ELR (cell line): ENCODE measurements around the gene MANBA.
"Not testable (repeated sequence)": the region's sequence is repeated elsewhere in the genome, so short reads cannot be mapped to it uniquely, and the experiment has no call there.

Experiments
- DNase-seq: peaks from one replicate; pipeline ENCODE4 v3.0.0-alpha.2; 2015; ENCODE audit warnings: low read depth

MANBA gene

DNA sequence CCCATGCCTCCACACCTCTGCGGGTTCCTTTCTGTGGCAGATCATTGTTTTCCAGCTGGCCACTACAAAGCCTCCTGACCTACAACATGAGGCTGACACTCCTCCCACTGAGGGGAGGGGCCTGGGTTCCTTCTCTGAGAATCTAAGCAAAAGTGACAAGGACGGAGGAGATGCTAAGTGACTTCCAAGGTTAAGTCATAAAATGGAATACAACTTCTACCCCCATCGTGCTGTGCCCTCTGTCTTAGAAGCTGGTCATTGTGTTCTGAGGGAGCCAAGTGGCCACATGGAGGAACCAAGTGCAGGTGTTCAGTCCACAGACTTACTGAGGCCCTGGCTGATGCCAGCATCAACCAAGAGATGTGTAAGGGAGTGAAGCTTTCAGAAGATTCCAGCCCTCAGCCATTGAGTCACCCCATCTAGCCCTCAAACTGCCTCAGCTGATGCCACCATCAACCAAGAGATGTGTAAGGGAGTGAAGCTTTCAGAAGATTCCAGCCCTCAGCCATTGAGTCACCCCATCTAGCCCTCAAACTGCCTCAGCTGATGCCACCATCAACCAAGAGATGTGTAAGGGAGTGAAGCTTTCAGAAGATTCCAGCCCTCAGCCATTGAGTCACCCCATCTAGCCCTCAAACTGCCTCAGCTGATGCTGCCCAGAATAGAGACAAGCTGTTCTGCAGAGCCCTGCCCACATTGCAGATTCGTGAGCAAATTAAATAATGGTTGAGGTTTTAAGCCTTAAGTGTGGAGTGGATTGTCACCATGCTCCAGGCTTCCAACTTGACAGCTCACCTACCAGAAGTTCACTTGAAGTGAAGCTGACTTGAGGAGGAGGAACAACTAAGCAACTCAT lies 140.8 kb downstream of the MANBA start:
- peak; percentile 48 for DNase-seq

GRCh38 chr4:102619021-102619420 lies 141.7 kb downstream of the MANBA start:
- not testable (repeated sequence) for DNase-seq

DNA sequence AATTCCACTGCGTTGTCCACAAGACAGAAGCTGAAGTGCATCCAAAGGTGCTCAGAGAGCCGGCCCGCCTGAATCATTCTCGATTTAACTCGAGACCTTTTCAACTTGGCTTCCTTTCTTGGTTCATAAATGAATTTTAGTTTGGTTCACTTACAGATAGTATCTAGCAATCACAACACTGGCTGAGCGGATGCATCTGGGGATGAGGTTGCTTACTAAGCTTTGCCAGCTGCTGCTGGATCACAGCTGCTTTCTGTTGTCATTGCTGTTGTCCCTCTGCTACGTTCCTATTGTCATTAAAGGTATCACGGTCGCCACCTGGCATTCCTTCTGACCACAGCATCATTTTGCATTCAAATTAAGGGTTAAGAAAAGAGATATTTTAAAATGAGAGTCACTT lies 144.1 kb downstream of the MANBA start:
- no peak for DNase-seq

- no peak for DNase-seq
Measured at GRCh38 chr4:102614801-102615200, 146.0 kb downstream of the MANBA start.

DNA sequence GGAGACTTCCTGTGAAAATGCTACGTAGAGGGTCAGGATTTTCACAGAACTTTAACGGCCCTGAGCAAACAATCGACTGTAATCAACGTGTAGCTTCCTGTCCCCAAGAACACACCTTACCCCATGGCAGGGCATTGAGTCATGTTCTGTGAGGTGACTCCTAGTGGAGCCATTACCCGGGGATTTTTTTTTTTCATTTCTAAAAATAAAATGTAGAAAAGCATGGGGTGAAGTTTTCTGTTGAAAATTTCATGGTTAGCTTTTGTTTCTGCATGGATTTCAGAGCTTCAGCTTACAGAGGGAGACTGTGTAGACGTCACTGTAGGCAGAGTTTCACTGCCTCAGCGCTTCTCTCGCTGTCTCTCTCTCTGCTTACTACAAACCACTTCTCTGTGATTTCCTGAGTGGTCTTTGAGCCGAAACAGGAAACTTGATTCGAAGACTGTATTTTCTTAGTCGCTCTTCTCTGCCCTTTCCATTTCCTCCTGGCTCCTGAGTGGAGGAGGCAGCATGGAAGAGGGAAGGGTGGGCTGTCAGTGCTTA lies 147.9 kb downstream of the MANBA start:
- DNase-seq: no peak

GRCh38 chr4:102612210-102612609 lies 148.6 kb downstream of the MANBA start:
- DNase-seq: no peak

DNA sequence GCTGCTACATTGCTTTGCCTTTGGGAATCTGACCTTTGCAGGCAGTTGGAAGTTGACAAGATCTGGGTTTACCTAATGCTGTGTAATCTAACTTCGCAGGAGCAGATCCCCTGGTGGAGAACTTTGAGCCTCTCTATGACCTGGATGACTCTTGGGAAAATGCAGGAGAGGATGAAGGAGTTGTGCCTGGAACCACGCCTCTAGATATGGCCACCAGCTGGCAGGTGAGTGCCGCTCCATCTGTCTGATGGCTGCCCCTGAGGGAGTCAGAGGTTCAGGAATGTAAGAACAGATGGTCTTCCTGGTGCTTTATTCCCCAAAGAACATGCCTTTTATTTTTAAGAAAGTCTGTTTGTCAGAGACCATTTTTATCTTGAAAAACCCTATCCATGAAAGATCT lies 150.3 kb downstream of the MANBA start:
- DNase-seq: no peak

DNA sequence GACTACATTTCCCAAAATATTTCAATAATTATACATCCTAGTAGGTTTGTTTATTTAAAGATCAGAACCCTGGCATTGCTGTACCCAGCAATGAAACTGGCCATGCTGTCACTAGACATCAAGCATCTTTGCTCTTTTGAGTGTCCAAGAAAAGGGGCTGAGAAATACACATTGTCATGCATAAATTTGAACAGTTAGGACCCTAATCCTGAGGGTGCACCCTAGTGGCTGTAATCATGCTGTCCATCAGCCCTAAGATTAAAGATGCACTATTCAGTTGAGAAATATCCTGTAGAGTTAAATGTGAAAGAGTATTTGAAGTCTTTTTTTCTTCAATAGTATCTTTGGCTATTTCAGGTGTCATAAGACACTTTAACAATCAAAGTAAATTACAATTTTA lies 150.8 kb downstream of the MANBA start:
- DNase-seq: peak; percentile 27

DNA sequence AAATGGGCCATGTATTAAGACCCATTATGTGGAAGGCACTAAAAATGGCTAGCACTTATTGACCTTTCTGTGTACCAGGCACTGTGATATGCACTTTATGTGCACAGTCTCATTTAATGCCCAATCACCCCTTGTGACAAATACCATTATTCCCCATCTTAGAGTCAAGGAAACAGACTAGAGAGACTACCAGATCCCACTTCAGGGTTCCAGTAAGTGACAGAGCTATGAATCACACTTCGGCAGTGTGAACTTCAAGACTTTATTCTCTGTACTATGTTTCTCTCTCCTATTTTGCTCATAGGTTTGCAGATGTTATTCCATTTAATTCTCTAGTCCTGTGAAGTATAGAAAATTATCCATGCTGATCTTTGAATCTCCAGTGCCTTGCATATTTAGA lies 152.6 kb downstream of the MANBA start:
- DNase-seq: peak; percentile 59

DNA sequence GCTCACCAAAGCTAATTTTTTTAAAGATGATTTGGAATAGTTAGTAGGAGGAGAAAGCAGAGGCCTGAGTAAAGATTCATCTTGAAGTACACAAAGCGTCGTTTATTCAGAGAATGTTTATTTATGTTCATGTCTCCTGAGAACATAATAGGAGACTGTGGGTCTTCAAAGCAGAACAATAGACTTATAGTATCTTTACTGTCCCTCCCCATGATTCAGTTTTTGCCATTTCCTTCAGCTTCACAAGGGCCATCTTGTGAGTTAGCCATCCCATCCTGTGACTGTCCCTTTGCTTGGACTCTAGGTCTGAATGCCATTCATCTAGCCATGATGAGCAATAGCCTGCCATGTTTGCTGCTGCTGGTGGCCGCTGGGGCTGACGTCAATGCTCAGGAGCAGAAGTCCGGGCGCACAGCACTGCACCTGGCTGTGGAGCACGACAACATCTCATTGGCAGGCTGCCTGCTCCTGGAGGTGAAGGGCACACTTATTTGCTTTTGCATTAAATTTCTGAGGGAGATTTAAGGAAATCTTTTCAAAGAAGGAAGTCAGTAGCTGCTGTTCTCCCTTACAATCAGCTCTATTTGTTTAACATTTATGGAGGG lies 153.8 kb downstream of the MANBA start:
- no peak for DNase-seq

GRCh38 chr4:102606261-102606660 lies 154.5 kb downstream of the MANBA start:
- DNase-seq: no peak

DNA sequence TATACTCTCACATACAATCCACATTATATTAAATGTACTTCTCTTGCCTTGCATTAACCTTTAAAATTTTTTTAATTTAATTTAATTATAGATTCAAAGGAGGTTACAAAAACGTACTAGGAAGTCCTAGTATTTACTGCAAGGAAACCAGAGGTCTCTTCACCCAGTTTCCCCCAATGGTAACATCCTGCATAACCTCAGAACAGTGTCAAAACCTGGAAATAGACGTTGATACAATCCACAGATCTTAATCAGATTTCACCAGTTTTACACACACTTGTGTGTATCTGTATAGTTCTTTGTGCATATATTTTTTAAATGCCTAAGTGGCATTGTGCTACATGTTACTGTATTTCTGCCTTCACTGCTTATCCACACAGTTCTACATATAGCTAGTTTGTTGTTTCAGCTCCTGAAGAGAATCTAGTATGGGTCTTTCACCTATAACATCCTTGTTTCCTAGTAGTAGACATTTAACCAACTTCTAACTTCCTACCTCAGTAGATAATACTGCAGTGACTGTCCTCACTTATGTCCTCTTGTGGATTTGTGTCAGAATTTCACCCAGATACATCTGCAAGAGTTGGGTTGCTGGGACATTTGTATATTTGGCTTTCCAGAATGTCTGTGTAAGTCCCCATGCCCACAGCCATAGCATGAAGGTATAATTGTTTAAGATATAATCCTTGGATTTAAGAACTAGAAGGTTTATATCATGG lies 156.4 kb downstream of the MANBA start:
- no peak for DNase-seq

- DNase-seq: no peak
Measured at GRCh38 chr4:102601586-102602227, 159.1 kb downstream of the MANBA start.

DNA sequence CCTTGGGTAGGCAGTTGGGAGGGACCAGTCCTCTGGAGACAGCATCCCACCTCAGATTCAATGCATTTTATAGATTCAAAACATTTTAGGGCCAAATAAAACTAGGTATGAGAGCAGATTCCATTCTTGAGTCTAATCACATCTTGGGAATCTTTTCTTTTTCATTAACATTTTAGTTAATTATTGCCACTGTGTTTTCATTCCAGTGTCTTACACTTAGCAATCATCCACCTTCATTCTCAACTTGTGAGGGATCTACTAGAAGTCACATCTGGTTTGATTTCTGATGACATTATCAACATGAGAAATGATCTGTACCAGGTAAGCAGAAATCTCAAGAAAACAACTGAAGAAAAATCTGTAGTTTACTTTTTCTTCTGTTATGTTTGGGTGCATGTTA lies 160.1 kb downstream of the MANBA start:
- no peak for DNase-seq

- no peak for DNase-seq
Measured at GRCh38 chr4:102599886-102600285, 160.9 kb downstream of the MANBA start.

DNA sequence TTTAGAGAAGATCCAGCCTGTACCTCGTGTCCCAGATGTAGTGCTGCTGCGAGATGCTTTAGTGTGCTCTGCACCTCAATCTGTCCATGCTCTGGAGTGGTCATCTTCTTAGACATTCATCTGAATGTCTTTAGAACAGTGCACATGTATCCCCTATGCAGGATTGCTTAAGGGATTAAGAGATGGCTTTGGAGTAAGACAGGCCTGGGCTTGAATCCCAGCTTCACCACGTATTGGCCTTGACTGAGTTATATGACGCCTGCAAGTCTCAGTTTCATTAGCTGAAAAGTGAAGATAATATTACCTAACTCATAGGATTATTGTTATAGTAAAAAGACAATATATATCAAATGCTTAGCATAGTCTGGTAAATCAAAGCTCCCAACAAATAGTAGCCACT lies 161.3 kb downstream of the MANBA start:
- no peak for DNase-seq

GRCh38 chr4:102598762-102599374 lies 161.9 kb downstream of the MANBA start:
- DNase-seq: no peak

DNA sequence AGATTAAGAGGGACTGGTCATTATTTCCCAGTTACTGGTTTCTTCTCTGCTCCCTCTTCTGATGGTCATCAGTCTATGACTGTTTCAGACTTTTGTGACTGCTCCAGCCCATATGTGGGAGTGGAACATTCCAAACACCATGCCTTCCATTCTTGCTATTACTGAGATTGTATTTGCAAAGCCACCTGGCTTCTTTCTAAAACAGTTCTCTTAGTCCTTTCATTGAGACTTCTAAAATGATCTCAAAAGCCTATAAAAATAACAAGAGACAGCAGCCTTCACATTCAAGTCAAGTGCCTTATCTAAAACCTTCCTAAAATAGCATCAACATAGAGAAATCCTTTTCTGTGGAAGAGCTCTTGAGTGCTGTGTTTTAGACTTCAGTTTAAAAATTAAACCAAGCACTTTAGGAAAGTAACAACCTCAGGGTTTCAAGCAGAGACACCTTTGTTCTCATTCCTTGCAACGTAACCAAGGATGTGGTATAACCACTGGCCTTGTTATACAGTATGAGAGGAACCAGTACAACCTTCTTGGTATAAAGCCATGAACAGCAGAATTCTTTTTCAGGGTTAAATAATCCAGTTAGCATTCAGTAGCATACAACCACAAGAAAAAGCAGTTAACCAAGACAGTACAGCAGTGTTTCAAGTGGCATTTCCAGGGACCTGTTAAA lies 162.5 kb downstream of the MANBA start:
- no peak for DNase-seq

DNA sequence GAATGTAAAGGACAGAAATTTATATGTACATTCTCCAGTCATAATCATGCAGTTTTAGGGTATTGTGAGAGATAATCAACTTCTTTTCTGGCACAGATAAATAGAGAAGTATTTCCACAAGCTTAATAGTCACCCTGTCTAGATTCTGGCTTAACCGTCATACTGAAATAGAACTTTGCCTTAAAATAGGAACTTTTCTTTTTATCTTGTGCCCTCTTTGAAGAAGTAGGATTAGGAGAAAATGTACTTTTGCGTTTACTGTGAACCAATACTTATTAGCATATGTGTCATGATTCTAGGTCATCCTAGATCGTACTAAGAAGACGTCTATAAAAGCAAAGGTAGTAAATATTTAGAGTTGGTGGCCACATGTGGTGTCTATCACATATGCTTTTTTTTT lies 164.2 kb downstream of the MANBA start:
- DNase-seq: no peak

- peak; percentile 33 for DNase-seq
Measured at GRCh38 chr4:102594000-102594399, 166.8 kb downstream of the MANBA start.

- DNase-seq: no peak
Measured at GRCh38 chr4:102593147-102593546, 167.6 kb downstream of the MANBA start.
